SU-DHL-6 (cell line): ENCODE data around the gene MBNL1.

Experiments used
- CTCF ChIP-seq: fragments of 200-600 bp; sonication (generic); IDR thresholded peaks from one replicate; pipeline ENCODE4 v1.5.1; 2017; ENCODE audit warnings: antibody characterized with exemption, mild to moderate bottlenecking, low read length, moderate library complexity; ENCODE audit not compliant: insufficient read depth, poor library complexity, severe bottlenecking
- EZH2phosphoT487 ChIP-seq: fragments of 200-600 bp; sonication (generic), shearing (Covaris generic); conservative IDR thresholded peaks from 2 replicates; pipeline ENCODE4 v1.6.1; 2018; ENCODE audit warnings: mild to moderate bottlenecking, antibody characterized with exemption, low read length, moderate library complexity, mixed read lengths

DNA sequence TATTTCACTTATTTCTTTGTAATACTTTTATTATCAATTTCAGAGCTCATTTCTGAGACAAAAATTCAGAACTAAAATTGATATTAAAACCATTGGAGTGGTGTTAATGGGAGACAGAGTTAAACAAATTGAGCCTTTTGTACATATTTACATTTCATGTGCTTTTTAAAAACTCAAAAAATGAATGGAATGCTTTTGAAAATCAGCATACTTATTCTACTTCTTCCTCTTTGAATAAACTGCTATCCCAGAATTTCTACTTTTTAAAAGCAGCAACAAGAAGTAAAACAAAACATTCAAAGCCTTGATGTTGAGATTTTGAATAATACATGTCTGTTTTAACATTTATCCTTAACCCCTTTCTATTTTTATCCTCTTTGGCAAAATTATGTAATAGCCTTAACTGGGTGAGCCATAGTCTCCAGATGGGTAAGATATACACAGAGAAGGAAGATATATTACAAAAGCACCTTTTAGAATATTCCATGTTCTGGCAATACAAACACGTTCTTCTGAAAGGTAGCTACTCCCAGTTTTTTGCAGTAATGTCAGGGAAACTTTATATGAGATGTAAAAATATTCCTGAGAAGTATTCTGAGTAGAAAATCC is 123.6 kb downstream of the MBNL1 start:
- TF ChIP-seq CTCF = no peak
- no peak for TF ChIP-seq EZH2phosphoT487
